Activated CD8-positive, alpha-beta memory T cell treated with anti-CD3 and anti-CD28 coated beads for 36 hours (primary cell): Measurements from ENCODE around the gene RIMKLB. TPM values are rescaled to one million over a fixed set of nuclear protein-coding genes. Genes with fewer than 3 reads are reported as not detected.
"Not testable (repeated sequence)": the region's sequence is repeated elsewhere in the genome, so short reads cannot be mapped to it uniquely, and the experiment has no call there.

Source experiments
- CTCF ChIA-PET: fragments of 350-600 bp; sonication (Branson Sonifier 250); formaldehyde crosslinking; loops from one replicate; lab custom pipeline; 2021; ENCODE audit warnings: antibody characterized with exemption; lab: Charles Lee
- POLR2A ChIA-PET: fragments of 350-600 bp; sonication (Branson Sonifier 250); formaldehyde crosslinking; loops from one replicate; lab custom pipeline; 2021; ENCODE audit warnings: antibody characterized with exemption; lab: Charles Lee
- total RNA-seq, 2 experiments: library from RNA; stranded (reverse); gene quantifications; one replicate each; pipeline ENCODE4 v1.2.3, GENCODE V29; 2021

The RIMKLB gene
- total RNA-seq, 2 experiments from 2014 or later, result 4.4 to 4.9 TPM

DNA sequence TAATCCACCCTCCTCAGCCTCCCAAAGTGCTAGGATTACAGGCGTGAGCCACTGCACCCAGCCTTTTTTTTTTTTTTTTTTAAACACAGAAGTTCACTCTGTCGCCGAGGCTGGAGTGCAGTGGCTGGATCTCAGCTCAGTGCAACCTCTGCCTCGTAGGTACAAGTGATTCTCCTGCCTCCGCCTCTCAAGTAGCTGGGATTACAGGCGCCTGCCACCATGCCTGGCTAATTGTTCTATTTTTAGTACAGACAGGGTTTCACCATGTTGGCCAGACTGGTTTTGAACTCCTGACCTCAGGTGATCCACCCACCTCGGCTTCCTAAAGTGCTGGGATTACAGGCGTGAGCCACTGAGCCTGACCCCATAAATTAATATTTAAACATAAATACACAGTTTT lies 47.8 kb downstream of the RIMKLB start:
- POLR2A ChIA-PET, CTCF ChIA-PET: not testable (repeated sequence)

DNA sequence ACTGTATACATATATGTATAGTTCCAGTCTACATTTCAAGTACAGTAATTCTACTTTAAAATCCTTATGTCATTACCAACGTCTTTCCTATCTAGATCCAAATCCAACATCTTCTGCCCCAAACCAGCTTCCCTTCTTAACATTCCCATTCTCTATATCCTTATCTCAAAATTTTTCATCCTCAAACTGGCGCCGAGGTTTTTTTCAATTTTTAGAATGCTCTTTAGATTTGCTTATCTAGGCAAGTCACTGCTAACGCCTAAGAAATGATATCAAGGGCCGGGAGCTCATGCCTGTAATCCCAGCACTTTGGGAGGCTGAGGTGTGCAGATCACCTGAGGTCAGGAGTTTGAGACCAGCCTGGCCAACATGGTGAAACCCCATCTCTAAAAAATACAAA lies 48.3 kb downstream of the RIMKLB start:
- CTCF ChIA-PET, result no interaction called here
- POLR2A ChIA-PET, result no interaction called here

DNA sequence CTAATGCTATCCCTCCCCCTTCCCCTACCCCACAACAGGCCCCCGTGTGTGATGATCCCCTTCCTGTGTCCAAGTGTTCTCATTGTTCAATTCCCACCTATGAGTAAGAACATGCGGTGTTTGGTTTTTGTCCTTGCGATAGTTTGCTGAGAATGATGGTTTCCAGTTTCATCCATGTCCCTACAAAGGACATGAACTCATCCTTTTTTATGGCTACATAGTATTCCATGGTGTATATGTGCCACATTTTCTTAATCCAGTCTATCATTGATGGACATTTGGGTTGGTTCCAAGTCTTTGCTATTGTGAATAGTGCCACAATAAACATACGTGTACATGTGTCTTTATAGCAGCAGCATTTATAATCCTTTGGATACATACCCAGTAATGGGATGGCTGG lies 62.3 kb downstream of the RIMKLB start:
- POLR2A ChIA-PET, CTCF ChIA-PET: not testable (repeated sequence)

DNA sequence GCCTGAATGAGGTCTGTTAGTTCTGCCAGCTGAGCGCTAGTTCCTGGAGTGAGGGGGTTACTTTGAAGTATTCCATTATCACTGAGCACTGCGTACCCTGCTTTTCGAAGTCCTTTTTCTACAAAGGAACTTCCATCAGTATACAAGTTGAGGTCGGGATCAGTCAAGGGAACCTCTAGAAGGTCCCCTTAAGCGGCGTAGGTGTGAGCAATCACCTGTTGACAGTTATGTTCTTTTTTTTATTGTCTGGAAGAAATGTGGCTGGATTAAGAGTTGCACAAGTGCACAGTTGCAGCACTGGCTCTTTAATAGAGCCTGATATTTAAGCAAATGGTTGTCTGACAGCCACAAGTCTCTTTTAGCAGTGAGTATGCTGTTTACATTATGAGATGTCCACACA lies 64.9 kb downstream of the RIMKLB start:
- POLR2A ChIA-PET, CTCF ChIA-PET: not testable (repeated sequence)

DNA sequence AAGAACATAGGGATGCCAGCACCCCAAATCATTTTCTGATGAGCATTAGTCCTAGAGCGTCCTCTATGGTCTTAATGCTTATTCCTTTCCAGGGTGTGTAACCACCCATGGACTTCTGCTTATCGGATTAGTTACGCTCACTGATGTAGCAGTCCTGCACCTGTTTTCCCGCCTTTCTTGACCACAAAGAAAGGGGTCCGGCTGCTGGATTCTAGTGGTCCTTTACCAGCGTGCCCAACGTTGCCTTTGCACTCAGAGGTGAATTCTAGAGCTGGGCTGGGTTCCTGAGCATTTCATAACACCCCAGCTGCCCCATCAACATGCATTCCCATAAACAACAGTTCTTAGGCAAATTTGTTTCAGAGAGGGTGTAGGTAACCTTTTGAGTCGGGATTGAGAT lies 68.3 kb downstream of the RIMKLB start:
- CTCF ChIA-PET, POLR2A ChIA-PET: not testable (repeated sequence)

DNA sequence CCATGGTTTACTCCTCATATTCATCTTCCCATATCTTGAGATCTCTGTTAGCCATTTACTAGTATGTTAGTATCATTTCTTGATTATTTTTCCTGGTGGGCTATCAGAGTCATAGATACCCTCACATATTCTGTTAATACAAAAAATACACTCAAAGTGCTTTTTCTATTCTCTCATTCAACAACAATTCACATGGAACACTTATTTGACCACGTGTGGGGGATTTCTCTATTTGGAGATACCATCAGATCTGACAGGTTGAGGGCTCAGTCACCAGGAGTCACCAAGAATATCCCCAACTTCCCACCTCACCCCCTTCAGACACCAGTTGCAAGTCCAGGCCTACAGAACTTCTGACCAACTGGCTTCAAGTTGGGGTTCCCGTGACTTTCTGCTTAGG lies 72.7 kb downstream of the RIMKLB start:
- CTCF ChIA-PET, result no interaction called here
- POLR2A ChIA-PET, result no interaction called here

DNA sequence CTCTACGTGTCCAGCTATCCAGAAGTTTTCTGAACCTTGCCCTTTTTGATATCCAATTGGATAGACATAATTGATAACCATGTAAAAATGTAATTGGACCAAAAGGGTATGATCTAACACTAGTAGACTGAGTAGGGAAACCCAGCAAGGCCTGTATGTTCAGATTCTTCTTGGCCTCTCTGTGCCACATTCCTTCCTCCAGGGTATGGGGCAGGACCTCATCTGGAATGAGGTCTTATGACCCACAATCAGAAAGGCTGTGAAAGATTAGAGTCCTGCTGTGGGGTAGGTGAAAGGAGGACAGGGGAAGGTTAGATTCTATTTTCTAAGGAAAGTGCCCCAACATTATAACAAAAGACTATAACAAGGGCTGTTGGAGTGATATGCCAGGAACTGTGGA lies 73.3 kb downstream of the RIMKLB start:
- ChIA-PET CTCF (no interaction called here), POLR2A (no interaction called here)

DNA sequence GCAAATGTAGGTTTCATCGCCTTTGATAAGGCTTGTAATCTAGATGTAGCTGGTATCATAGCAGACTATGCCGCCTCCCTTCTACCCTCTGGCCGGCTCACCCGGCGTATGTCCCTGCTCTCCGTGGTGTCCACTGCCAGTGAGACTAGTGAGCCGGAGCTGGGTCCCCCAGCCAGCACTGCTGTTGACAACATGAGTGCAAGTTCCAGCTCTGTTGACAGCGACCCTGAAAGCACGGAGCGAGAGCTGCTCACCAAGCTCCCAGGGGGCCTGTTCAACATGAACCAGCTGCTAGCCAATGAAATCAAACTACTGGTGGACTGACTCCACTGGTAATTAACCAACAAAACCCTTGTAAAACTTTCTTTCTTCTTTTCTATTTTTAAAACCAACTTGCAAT lies 75.7 kb downstream of the RIMKLB start:
- POLR2A ChIA-PET, result no interaction called here
- CTCF ChIA-PET, result no interaction called here

DNA sequence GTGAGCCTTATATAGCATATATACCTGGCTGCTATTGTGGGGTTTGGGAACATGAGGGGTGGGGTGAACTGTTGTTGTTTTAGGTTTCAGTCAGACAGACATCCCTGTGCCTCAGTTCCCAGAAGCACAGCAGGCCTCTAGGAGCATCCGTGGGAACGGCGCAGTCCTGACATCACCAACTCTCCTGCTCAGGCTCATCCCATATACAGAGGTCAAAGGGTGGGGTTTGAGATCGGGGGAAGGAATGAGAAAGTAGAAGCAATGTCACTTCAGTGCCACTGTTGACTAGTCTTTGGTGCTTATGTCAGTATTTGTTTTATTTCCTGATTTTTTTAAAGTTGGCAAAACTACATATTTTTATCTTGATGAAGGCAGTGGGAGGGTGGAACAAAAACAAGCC lies 81.5 kb downstream of the RIMKLB start:
- POLR2A ChIA-PET, result no interaction called here
- CTCF ChIA-PET, result no interaction called here

DNA sequence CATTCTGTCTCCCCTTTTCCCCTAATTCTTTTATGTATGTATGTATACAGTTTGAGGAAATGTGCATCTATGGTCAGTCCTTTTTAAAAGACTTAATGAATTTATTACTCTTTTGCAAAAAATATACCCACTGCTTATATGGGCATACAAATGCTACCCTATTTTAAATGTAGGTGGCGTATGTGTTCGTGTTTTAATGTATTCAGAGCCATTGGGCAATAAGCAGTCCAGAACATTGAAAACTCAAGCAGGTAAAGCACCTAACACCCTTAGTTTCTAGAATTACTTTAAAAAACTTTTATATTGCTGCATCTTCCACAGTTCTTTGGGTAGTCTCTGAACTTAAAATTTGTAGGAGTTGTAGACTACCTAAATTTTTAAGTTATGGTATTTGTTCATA lies 82.1 kb downstream of the RIMKLB start:
- ChIA-PET CTCF (no interaction called here), POLR2A (no interaction called here)

DNA sequence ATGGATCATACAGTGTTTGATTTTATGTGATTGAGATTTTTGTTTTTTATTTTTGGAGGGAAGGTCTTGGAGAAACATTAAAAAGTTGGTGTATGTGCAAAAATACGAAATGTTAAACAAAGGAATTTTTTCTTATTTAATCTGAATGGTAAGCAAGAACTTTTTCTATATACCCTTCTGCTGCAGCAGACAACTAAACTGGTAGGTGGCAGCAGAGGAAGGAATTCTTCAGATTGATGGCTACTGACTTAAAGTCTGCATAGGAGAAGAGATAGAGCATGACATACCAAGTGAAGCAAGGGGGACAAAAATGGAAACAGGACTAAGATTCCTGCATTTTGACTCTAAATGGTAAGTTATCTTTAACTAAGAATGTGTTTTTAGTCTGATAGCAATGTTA lies 82.6 kb downstream of the RIMKLB start:
- ChIA-PET CTCF (no interaction called here), POLR2A (no interaction called here)

DNA sequence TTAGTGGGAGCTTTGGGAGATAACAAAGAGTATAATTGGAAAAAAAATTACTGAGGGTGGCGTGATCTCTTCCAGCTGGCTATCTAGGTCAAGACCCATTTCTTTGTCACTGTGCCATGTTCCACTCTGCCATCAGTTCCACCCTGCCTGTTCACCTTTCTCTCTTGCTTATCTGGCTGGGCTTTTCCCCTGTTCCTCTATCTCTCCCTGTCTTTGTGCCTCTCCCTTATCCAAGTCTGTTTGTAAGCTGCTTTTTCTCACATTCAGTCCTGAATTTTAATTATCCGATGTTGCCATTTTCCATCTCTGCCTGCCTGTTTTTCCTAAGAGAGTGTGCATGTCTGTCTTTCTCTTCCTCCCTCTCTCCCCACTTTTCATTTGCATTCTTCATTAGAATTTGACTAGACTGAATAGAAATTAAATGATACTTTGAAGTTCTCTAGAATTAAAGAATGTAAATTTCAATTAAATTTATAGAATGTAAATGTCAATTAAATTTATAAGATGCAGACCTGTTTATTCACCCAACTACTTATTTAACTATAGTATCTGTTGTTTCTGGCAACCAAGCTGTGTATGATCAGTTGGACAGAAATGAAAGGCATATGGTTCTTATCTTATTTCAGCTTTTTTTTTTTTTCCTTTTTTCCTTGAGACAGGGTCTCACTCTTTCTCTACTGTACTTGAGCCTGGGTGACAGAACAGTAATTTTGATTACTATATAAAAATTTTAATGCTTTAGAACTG lies 83.8 kb downstream of the RIMKLB start:
- ChIA-PET POLR2A (no interaction called here), CTCF (no interaction called here)

DNA sequence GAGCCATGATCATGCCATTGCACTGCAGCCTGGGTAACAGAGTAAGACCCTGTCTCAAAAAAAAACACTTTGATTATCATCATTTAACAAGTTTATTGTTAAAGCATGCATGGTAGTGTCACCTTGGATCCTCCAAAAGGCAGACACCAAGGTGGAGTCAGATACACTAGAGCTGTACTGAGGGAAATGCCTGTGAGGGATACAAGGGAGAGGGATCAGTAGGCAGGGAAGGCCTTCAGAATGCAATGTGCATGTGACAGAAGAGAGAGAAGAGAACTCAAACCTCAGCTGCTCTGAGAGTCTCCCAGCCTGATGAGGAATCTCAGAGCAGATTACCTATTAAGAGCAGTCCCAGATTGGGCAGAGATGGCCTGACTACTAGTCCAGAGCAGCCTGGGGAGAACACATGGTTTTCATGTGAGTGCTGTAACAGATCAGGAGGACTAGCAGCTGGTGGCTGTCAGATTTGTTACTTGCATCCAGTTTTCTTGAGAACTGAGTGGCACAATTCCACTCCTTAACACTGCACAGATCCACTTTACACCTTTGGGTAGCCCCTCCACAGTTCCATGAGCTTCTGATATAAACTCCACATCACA lies 86.6 kb downstream of the RIMKLB start:
- CTCF ChIA-PET, result no interaction called here
- POLR2A ChIA-PET, result no interaction called here

DNA sequence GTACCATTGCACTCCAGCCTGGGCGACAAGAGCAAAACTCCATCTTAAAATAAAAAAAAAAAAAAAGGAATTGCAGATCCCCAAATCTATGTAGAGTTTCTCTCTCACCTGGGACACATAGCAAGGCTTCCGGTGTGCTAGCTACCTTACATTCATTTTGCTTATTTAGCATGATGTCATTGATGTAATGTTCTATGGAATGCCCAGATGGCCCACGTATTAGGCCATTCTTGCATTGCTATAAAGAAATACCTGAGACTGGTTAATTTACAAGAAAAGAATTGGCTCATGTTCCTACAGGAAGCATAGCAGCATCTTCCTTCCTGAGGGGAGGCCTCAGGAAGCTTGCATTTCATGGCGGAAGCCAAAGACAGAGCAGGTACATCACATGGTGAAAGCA lies 87.7 kb downstream of the RIMKLB start:
- ChIA-PET POLR2A (no interaction called here), CTCF (no interaction called here)

DNA sequence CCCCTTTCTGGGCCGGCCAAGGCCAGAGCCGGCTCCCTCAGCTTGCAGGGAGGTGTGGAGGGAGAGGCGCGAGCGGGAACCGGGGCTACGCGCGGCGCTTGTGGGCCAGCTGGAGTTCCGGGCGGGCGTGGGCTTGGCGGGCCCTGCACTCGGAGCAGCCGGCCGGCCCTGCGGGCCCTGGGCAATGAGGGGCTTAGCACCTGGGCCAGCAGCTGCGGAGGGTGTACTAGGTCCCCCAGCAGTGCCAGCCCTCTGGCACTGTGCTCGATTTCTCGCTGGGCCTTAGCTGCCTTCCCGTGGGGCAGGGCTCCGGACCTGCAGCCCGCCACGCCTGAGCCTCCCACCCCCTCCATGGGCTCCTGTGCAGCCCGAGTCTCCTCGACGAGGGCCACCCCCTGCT lies 89.4 kb downstream of the RIMKLB start:
- POLR2A ChIA-PET, CTCF ChIA-PET: not testable (repeated sequence)

DNA sequence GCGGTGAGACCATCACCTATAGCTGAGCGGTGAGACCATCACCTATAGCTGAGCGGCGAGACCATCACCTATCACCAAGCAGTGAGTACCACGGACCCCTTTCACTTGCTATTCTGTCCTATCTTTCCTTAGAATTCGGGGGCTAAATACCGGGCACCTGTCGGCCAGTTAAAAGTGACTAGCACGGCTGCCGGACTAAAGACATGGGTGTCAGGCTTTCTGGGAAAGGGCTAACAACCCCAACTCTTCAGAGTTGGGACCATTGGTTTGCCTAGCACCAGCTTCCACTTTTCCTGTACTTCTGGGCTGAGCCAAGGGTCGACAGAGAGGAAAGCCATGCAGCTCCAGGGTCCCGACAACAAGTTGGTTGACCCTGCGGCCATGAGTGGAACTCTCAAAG lies 90.9 kb downstream of the RIMKLB start:
- POLR2A ChIA-PET, CTCF ChIA-PET: not testable (repeated sequence)

DNA sequence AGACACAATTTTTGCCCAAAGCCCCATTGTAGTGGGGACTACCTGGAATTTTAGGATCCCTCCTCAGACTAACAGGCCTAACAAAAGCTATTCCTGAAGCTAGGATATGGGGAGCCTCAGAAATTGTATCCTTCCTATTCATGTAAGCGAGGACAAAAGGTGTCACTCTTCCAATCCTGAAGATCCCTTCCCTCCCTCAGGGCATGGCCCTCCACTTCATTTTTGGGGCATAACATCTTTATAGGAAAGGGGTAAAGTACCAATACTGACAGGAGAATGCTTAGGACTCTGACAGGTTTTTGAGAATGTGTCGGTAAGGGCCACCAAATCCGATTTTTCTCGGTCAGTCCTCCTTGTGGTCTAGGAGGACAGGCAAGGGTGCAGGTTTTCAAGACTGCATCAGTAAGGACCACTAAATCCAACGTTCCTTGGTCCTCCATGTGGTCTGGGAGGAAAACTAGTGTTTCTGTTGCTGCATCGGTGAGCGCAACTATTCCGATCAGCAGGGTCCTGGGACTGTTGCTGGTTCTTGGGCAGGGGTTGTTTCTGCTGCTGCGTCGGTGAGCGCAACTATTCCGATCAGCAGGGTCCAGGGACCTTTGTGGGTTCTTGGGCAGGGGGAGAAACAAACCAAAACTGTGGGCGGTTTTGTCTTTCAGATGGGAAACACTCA lies 91.7 kb downstream of the RIMKLB start:
- CTCF ChIA-PET, POLR2A ChIA-PET: not testable (repeated sequence)

DNA sequence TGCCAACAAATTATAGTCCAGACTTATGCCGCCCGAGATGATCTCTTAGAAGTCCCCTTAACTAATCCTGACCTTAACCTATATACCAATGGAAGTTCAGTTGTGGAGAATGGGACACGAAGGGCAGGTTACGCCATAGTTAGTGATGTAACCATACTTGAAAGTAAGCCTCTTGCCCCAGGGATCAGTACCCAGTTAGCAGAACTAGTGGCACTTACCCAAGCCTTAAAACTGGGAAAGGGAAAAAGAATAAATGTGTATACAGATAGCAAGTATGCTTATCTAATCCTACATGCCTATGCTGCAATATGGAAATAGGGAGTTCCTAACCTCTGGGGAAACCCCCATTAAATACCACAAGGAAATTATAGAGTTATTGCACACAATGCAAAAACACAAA lies 95.4 kb downstream of the RIMKLB start:
- POLR2A ChIA-PET, result not testable (repeated sequence)

DNA sequence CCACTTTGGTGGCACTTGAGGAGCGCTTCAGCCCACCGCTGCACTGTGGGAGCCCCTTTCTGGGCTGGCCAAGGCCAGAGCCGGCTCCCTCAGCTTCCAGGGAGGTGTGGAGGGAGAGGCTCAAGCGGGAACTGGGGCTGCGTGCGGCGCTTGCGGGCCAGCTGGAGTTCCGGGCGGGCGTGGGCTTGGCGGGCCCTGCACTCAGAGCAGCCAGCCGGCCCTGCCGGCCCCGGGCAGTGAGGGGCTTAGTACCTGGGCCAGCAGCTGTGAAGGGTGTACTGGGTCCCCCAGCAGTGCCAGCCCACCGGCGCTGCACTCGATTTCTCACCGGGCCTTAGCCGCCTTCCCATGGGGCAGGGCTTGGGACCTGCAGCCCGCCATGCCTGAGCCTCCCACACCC lies 96.8 kb downstream of the RIMKLB start:
- CTCF ChIA-PET, result not testable (repeated sequence)

More for the DNA sequence above, 95.4 kb downstream of the RIMKLB start:
- CTCF ChIA-PET, result not testable (repeated sequence)

DNA sequence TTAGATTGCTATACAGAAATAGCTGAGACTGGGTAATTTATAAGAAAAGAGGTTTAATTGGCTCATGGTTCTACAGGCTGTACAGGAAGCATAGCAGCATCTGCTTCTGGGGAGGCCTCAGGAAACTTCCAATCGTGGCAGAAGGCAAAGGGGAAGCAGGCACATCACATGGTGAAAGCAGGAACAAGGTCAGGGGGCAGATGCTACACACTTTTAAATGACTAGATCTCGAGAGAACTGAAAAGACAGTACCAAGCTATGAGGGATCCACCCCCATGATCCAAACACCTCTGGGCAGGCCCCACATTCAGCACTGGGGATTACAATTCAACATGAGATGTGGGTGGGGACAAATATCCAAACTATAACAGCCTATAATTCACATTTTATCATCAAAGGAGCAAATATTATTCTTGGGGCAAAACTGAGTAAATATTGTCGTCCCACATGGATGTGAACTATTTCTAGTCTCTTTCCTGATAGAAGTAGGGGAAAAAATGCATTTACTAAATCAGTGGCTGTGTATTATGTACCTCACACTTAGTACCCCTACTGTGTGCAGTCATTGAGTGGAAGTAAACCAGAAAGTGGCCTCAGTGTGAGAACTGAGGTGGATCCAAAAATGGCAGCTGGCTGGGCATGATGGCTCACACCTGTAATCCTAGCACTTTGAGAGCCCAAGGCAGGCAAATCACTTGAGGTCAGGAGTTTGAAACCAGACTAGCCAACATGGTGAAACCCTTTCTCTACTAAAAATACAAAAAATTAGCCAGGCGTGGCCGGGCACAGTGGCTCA lies 99.2 kb downstream of the RIMKLB start:
- POLR2A ChIA-PET, result no interaction called here
- CTCF ChIA-PET, result no interaction called here

More for the DNA sequence above, 96.8 kb downstream of the RIMKLB start:
- POLR2A ChIA-PET, result not testable (repeated sequence)
